ENCODE measurements around the gene SFXN3.
A peak's percentile ranks its signal among the peaks of the same experiment; 100 is the strongest.

The SFXN3 gene

GRCh38 chr10:101035314-101035713, 4.3 kb downstream of the SFXN3 start:
- H3K27ac Mint-ChIP-seq: no peak overlapping the region
- no peak overlapping the region for H3K4me3 Mint-ChIP-seq
- peaks cover 6% of the 10 kb centered on the region for H3K36me3 Mint-ChIP-seq (ENCODE audit: low read depth)
- H3K27me3 Mint-ChIP-seq (ENCODE audit: low read depth): peaks cover 31% of the 10 kb centered on the region
- peaks cover 13% of the 10 kb centered on the region for H3K4me1 Mint-ChIP-seq
- H3K9me3 Mint-ChIP-seq: no peaks in the 10 kb centered on the region
- TF ChIP-seq, protein P1, sequence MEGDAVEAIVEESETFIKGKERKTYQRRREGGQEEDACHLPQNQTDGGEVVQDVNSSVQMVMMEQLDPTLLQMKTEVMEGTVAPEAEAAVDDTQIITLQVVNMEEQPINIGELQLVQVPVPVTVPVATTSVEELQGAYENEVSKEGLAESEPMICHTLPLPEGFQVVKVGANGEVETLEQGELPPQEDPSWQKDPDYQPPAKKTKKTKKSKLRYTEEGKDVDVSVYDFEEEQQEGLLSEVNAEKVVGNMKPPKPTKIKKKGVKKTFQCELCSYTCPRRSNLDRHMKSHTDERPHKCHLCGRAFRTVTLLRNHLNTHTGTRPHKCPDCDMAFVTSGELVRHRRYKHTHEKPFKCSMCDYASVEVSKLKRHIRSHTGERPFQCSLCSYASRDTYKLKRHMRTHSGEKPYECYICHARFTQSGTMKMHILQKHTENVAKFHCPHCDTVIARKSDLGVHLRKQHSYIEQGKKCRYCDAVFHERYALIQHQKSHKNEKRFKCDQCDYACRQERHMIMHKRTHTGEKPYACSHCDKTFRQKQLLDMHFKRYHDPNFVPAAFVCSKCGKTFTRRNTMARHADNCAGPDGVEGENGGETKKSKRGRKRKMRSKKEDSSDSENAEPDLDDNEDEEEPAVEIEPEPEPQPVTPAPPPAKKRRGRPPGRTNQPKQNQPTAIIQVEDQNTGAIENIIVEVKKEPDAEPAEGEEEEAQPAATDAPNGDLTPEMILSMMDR (IDR thresholded peaks at IDR 0.05; ENCODE audit: unreplicated experiment in 3 of 3): no peak

- H3K27me3 Mint-ChIP-seq (ENCODE audit: low read depth): peaks cover 29% of the 10 kb centered on the region
- H3K27ac Mint-ChIP-seq: no peak overlapping the region
- peaks cover 6% of the 10 kb centered on the region for H3K36me3 Mint-ChIP-seq (ENCODE audit: low read depth)
- H3K4me3 Mint-ChIP-seq: no peak overlapping the region
- no peaks in the 10 kb centered on the region for H3K9me3 Mint-ChIP-seq
- TF ChIP-seq, protein P1 (IDR thresholded peaks at IDR 0.05; ENCODE audit: unreplicated experiment in 3 of 3): no peak
- H3K4me1 Mint-ChIP-seq: peaks cover 15% of the 10 kb centered on the region
Observed at GRCh38 chr10:101035916-101036702, 5.1 kb downstream of the SFXN3 start.

GRCh38 chr10:101036726-101037125, 5.7 kb downstream of the SFXN3 start:
- H3K36me3 Mint-ChIP-seq (ENCODE audit: low read depth): peaks cover 6% of the 10 kb centered on the region
- H3K27me3 Mint-ChIP-seq (ENCODE audit: low read depth): peaks cover 27% of the 10 kb centered on the region
- peaks cover 15% of the 10 kb centered on the region for H3K4me1 Mint-ChIP-seq
- H3K9me3 Mint-ChIP-seq: no peaks in the 10 kb centered on the region
- H3K27ac Mint-ChIP-seq: no peak overlapping the region
- no peak overlapping the region for H3K4me3 Mint-ChIP-seq
- TF ChIP-seq, protein P1 (IDR thresholded peaks at IDR 0.05; ENCODE audit: unreplicated experiment in 3 of 3): no peak

- peaks cover 22% of the 10 kb centered on the region for H3K27me3 Mint-ChIP-seq (ENCODE audit: low read depth)
- H3K36me3 Mint-ChIP-seq (ENCODE audit: low read depth): peaks cover 6% of the 10 kb centered on the region
- H3K4me3 Mint-ChIP-seq: no peak overlapping the region
- no peaks in the 10 kb centered on the region for H3K9me3 Mint-ChIP-seq
- no peak overlapping the region for H3K27ac Mint-ChIP-seq
- peaks cover 25% of the 10 kb centered on the region for H3K4me1 Mint-ChIP-seq
- TF ChIP-seq, protein P1 (IDR thresholded peaks at IDR 0.05; ENCODE audit: unreplicated experiment in 3 of 3): no peak
Observed at GRCh38 chr10:101038484-101038883, 7.5 kb downstream of the SFXN3 start.

- no peak overlapping the region for H3K4me3 Mint-ChIP-seq
- H3K4me1 Mint-ChIP-seq: peaks cover 29% of the 10 kb centered on the region
- peaks cover 6% of the 10 kb centered on the region for H3K36me3 Mint-ChIP-seq (ENCODE audit: low read depth)
- TF ChIP-seq, protein P1 (IDR thresholded peaks at IDR 0.05; ENCODE audit: unreplicated experiment in 3 of 3): no peak
- no peak overlapping the region for H3K27ac Mint-ChIP-seq
- no peaks in the 10 kb centered on the region for H3K9me3 Mint-ChIP-seq
- H3K27me3 Mint-ChIP-seq (ENCODE audit: low read depth): peaks cover 18% of the 10 kb centered on the region
Observed at GRCh38 chr10:101040061-101040460, 9.0 kb downstream of the SFXN3 start.

GRCh38 chr10:101040851-101041250, 9.8 kb downstream of the SFXN3 start:
- peak overlapping the region; percentile 32 to 97 (median 41) for H3K27ac Mint-ChIP-seq
- TF ChIP-seq, protein P1 (IDR thresholded peaks at IDR 0.05; ENCODE audit: unreplicated experiment in 3 of 3): no peak
- peaks cover 6% of the 10 kb centered on the region for H3K36me3 Mint-ChIP-seq (ENCODE audit: low read depth)
- peaks cover 29% of the 10 kb centered on the region for H3K4me1 Mint-ChIP-seq
- H3K9me3 Mint-ChIP-seq: no peaks in the 10 kb centered on the region
- H3K27me3 Mint-ChIP-seq (ENCODE audit: low read depth): peaks cover 22% of the 10 kb centered on the region
- H3K4me3 Mint-ChIP-seq: peak overlapping the region in 1 of 3 experiments; percentile 56

Data from nephron (organoid).